ENCODE measurements around the gene GRIK2. TPM values are rescaled to one million over a fixed set of nuclear protein-coding genes. Genes with fewer than 3 reads are reported as not detected.

Gene GRIK2
- total RNA-seq, 3 donors from 2014 or later (not counting 1 experiment from before 2014, with no cell fraction given) = not detected

DNA sequence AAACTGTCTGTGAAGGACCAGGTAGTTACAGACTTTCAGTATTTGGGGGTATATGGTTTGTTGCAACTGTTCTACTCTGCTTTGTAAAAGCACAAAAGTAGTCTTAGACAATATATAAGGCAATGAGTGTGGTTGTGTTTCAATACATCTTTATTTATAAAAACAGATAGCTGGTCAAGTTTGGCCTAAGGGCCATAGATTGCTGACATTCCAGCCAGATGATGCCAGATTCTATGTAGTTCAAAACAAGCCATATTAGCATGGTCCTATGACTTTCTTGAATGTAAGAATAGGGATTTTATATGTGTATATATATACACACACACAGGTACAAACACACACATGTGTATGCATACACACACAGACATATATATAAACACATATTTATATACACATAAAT, 201.8 kb downstream of the GRIK2 start:
- DNase-seq = no peak
- ATAC-seq = no peak
- intact Hi-C loops (cut with micrococcal nuclease) = no loop called here
- Histone ChIP-seq H3K27ac (ENCODE audit: low read length) (no peak overlapping the region), H3K36me3 (ENCODE audit: control insufficient read depth, insufficient read depth, low read length) (no peaks in the 10 kb centered on the region), H3K4me3 (ENCODE audit: low read length) (no peak overlapping the region), H3K9me3 (ENCODE audit: control insufficient read depth, insufficient read depth, low read length) (peaks cover 2% of the 10 kb centered on the region), H3K4me1 (ENCODE audit: control insufficient read depth, insufficient read depth, low read length) (no peaks in the 10 kb centered on the region), H3K27me3 (ENCODE audit: control insufficient read depth, insufficient read depth, low read length) (no peaks in the 10 kb centered on the region)
- Mint-ChIP-seq H3K9me3 (peaks cover 15 to 17% of the 10 kb centered on the region in 2 donors), H3K27ac (no peak overlapping the region), H3K27me3 (ENCODE audit: low read depth in 2 of 2) (no peaks in the 10 kb centered on the region), H3K4me1 (no peaks in the 10 kb centered on the region), H3K36me3 (no peaks in the 10 kb centered on the region), H3K4me3 (no peak overlapping the region)
- TF ChIP-seq, protein P1, sequence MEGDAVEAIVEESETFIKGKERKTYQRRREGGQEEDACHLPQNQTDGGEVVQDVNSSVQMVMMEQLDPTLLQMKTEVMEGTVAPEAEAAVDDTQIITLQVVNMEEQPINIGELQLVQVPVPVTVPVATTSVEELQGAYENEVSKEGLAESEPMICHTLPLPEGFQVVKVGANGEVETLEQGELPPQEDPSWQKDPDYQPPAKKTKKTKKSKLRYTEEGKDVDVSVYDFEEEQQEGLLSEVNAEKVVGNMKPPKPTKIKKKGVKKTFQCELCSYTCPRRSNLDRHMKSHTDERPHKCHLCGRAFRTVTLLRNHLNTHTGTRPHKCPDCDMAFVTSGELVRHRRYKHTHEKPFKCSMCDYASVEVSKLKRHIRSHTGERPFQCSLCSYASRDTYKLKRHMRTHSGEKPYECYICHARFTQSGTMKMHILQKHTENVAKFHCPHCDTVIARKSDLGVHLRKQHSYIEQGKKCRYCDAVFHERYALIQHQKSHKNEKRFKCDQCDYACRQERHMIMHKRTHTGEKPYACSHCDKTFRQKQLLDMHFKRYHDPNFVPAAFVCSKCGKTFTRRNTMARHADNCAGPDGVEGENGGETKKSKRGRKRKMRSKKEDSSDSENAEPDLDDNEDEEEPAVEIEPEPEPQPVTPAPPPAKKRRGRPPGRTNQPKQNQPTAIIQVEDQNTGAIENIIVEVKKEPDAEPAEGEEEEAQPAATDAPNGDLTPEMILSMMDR (IDR thresholded peaks at IDR 0.05) = no peak

- no peak for DNase-seq
- Mint-ChIP-seq H3K27ac (no peak overlapping the region), H3K36me3 (peaks cover 5% of the 10 kb centered on the region), H3K9me3 (peaks cover 14 to 18% of the 10 kb centered on the region in 2 donors), H3K27me3 (ENCODE audit: low read depth in 2 of 2) (no peaks in the 10 kb centered on the region), H3K4me1 (no peaks in the 10 kb centered on the region), H3K4me3 (no peak overlapping the region)
- Histone ChIP-seq H3K9me3 (ENCODE audit: control insufficient read depth, insufficient read depth, low read length) (peaks cover 2% of the 10 kb centered on the region), H3K4me1 (ENCODE audit: control insufficient read depth, insufficient read depth, low read length) (no peaks in the 10 kb centered on the region), H3K27ac (ENCODE audit: low read length) (no peak overlapping the region), H3K27me3 (ENCODE audit: control insufficient read depth, insufficient read depth, low read length) (no peaks in the 10 kb centered on the region), H3K4me3 (ENCODE audit: low read length) (no peak overlapping the region), H3K36me3 (ENCODE audit: control insufficient read depth, insufficient read depth, low read length) (no peaks in the 10 kb centered on the region)
- TF ChIP-seq, protein P1 (IDR thresholded peaks at IDR 0.05) = no peak
- intact Hi-C loops (cut with micrococcal nuclease) = no loop called here
- no peak for ATAC-seq
- 73% methylated on average over 4 of the region's 4 CpGs for WGBS (ENCODE audit: insufficient coverage)
Observed at GRCh38 chr6:101597693-101598092, 204.2 kb downstream of the GRIK2 start.

DNA sequence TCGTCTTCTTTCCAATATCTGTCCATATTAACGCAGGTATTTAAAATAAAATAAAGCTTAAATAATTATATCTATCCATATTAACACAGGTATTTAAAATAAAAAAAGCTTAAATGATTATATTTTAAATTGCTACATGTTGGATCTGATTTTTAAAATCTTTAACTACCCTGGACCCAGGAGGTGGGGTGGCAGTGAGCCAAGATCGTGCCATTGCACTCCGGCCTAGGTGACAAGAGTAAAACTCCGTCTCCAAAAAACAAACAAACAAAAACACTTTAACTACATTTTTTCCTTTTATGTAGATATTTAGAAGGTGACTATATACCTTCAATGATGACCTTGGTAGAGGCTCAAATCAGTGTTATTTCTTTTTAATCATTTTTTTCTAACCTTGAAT, 211.9 kb downstream of the GRIK2 start:
- H3K9me3 ChIP-seq (ENCODE audit: control insufficient read depth, insufficient read depth, low read length) = no peaks in the 10 kb centered on the region
- Mint-ChIP-seq H3K36me3 (peaks cover 13% of the 10 kb centered on the region), H3K4me3 (no peak overlapping the region), H3K4me1 (no peaks in the 10 kb centered on the region), H3K27ac (no peak overlapping the region), H3K9me3 (peaks cover 8 to 19% of the 10 kb centered on the region in 2 donors), H3K27me3 (ENCODE audit: low read depth in 2 of 2) (no peaks in the 10 kb centered on the region)
- no peak overlapping the region for H3K4me3 ChIP-seq (ENCODE audit: low read length)
- no peak for ATAC-seq
- H3K4me1 ChIP-seq (ENCODE audit: control insufficient read depth, insufficient read depth, low read length) = no peaks in the 10 kb centered on the region
- no peak for DNase-seq
- intact Hi-C loops (cut with micrococcal nuclease) = no loop called here
- H3K27me3 ChIP-seq (ENCODE audit: control insufficient read depth, insufficient read depth, low read length) = no peaks in the 10 kb centered on the region
- H3K27ac ChIP-seq (ENCODE audit: low read length) = no peak overlapping the region
- H3K36me3 ChIP-seq (ENCODE audit: control insufficient read depth, insufficient read depth, low read length) = no peaks in the 10 kb centered on the region
- TF ChIP-seq, protein P1 (IDR thresholded peaks at IDR 0.05) = no peak
- 100% methylated on average over 2 of the region's 5 CpGs for WGBS (ENCODE audit: insufficient coverage)

GRCh38 chr6:101605874-101606273, 212.4 kb downstream of the GRIK2 start:
- Mint-ChIP-seq H3K27ac (no peak overlapping the region), H3K27me3 (ENCODE audit: low read depth in 2 of 2) (no peaks in the 10 kb centered on the region), H3K4me3 (no peak overlapping the region), H3K4me1 (no peaks in the 10 kb centered on the region), H3K36me3 (peaks cover 13% of the 10 kb centered on the region), H3K9me3 (peaks cover 5 to 19% of the 10 kb centered on the region in 2 donors)
- no peaks in the 10 kb centered on the region for H3K9me3 ChIP-seq (ENCODE audit: control insufficient read depth, insufficient read depth, low read length)
- intact Hi-C loops (cut with micrococcal nuclease) = no loop called here
- DNase-seq = no peak
- H3K36me3 ChIP-seq (ENCODE audit: control insufficient read depth, insufficient read depth, low read length) = no peaks in the 10 kb centered on the region
- no peaks in the 10 kb centered on the region for H3K4me1 ChIP-seq (ENCODE audit: control insufficient read depth, insufficient read depth, low read length)
- no peaks in the 10 kb centered on the region for H3K27me3 ChIP-seq (ENCODE audit: control insufficient read depth, insufficient read depth, low read length)
- H3K4me3 ChIP-seq (ENCODE audit: low read length) = no peak overlapping the region
- no peak overlapping the region for H3K27ac ChIP-seq (ENCODE audit: low read length)
- TF ChIP-seq, protein P1 (IDR thresholded peaks at IDR 0.05) = no peak
- ATAC-seq = no peak

Measured in natural killer cell (primary cell).